Measurements from ENCODE around the gene CORO1C. TPM values are rescaled to one million over a fixed set of nuclear protein-coding genes. Genes with fewer than 3 reads are reported as not detected.

Gene CORO1C
- total and polyA plus RNA-seq, 4 donors, result 23.2 to 58.6 (median 41.9) TPM

DNA sequence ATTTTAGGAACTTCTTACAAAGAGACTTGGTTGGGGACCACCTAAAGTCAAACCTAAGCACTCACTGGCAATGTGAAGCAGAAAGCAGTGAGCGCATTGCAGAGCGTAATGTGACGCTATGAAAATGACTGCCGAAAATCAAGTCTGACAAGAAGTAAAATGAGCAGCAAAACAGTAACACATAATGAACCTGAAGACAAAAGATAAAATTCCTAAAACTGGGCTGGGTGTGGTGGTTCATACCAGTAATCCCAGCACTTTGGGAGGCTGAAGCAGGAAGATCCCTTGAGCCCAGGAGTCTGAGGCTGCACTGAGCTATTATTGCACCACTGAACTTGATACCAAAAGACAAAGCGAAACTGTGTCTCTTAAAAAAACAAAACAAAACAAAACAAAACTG lies 16.5 kb downstream of the CORO1C start:
- Histone ChIP-seq H3K9ac (ENCODE audit: low read depth in 1 of 2, low read length in 2 of 2) (no peak overlapping the region), H3K9me3 (ENCODE audit: control insufficient read depth in 4 of 4, low read length in 3 of 4) (no peaks in the 10 kb centered on the region), H3K4me3 (ENCODE audit: low read depth in 1 of 3, low read length in 3 of 3) (no peak overlapping the region), H3K4me1 (ENCODE audit: control insufficient read depth in 4 of 4, insufficient read depth in 4 of 4, low read length in 3 of 4) (peaks cover 0 to 10% (median 3%) of the 10 kb centered on the region in 4 donors), H3K27me3 (ENCODE audit: control insufficient read depth in 4 of 4, insufficient read depth in 4 of 4, low read length in 3 of 4) (no peaks in the 10 kb centered on the region), H3K27ac (ENCODE audit: low read depth in 1 of 2, low read length in 2 of 2) (no peak overlapping the region), H3K36me3 (ENCODE audit: control insufficient read depth in 4 of 4, insufficient read depth in 3 of 4, low read depth in 1 of 4, low read length in 3 of 4) (peaks cover 0 to 7% (median 0%) of the 10 kb centered on the region in 4 donors)
- DNase-seq (ENCODE audit: low spot score), result no peak
- TF ChIP-seq REST (IDR thresholded peaks at IDR 0.05) (no peak), HNF4A (conservative IDR thresholded peaks at IDR 0.05) (no peak), RAD21 (IDR thresholded peaks at IDR 0.05) (no peak), TAF1 (conservative IDR thresholded peaks at IDR 0.05) (no peak), YY1 (IDR thresholded peaks at IDR 0.05) (no peak), FOXA2 (IDR thresholded peaks at IDR 0.05) (no peak), NR2F2 (IDR thresholded peaks at IDR 0.05) (no peak), SP1 (IDR thresholded peaks at IDR 0.05) (no peak)
- 99% methylated on average over 5 of the region's 5 CpGs for WGBS

GRCh38 chr12:108713471-108713870 lies 17.8 kb downstream of the CORO1C start:
- Histone ChIP-seq H3K36me3 (ENCODE audit: control insufficient read depth in 4 of 4, insufficient read depth in 3 of 4, low read depth in 1 of 4, low read length in 3 of 4) (peaks cover 0 to 7% (median 0%) of the 10 kb centered on the region in 4 donors), H3K4me1 (ENCODE audit: control insufficient read depth in 4 of 4, insufficient read depth in 4 of 4, low read length in 3 of 4) (peaks cover 0 to 6% (median 3%) of the 10 kb centered on the region in 4 donors), H3K27me3 (ENCODE audit: control insufficient read depth in 4 of 4, insufficient read depth in 4 of 4, low read length in 3 of 4) (no peaks in the 10 kb centered on the region), H3K4me3 (ENCODE audit: low read depth in 1 of 3, low read length in 3 of 3) (no peak overlapping the region), H3K9me3 (ENCODE audit: control insufficient read depth in 4 of 4, low read length in 3 of 4) (no peaks in the 10 kb centered on the region), H3K9ac (ENCODE audit: low read depth in 1 of 2, low read length in 2 of 2) (no peak overlapping the region), H3K27ac (ENCODE audit: low read depth in 1 of 2, low read length in 2 of 2) (no peak overlapping the region)
- DNase-seq (ENCODE audit: low spot score), result no peak
- 76% methylated on average over 6 of the region's 6 CpGs for WGBS
- no peak for TF ChIP-seq SP1 (IDR thresholded peaks at IDR 0.05)
- TF ChIP-seq, protein P1, sequence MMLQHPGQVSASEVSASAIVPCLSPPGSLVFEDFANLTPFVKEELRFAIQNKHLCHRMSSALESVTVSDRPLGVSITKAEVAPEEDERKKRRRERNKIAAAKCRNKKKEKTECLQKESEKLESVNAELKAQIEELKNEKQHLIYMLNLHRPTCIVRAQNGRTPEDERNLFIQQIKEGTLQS (IDR thresholded peaks at IDR 0.05), result no peak
- no peak for TF ChIP-seq RAD21 (IDR thresholded peaks at IDR 0.05)
- no peak for TF ChIP-seq TAF1 (conservative IDR thresholded peaks at IDR 0.05)
- TF ChIP-seq, protein P2, sequence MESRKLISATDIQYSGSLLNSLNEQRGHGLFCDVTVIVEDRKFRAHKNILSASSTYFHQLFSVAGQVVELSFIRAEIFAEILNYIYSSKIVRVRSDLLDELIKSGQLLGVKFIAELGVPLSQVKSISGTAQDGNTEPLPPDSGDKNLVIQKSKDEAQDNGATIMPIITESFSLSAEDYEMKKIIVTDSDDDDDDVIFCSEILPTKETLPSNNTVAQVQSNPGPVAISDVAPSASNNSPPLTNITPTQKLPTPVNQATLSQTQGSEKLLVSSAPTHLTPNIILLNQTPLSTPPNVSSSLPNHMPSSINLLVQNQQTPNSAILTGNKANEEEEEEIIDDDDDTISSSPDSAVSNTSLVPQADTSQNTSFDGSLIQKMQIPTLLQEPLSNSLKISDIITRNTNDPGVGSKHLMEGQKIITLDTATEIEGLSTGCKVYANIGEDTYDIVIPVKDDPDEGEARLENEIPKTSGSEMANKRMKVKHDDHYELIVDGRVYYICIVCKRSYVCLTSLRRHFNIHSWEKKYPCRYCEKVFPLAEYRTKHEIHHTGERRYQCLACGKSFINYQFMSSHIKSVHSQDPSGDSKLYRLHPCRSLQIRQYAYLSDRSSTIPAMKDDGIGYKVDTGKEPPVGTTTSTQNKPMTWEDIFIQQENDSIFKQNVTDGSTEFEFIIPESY (IDR thresholded peaks at IDR 0.05), result no peak
- no peak for TF ChIP-seq FOXA2 (IDR thresholded peaks at IDR 0.05)
- TF ChIP-seq HNF4G (IDR thresholded peaks at IDR 0.05), result no peak
- no peak for TF ChIP-seq EGR1 (IDR thresholded peaks at IDR 0.05; ENCODE audit: low read depth in 2 of 2)
- no peak for TF ChIP-seq YY1 (IDR thresholded peaks at IDR 0.05)
- TF ChIP-seq, protein P3, sequence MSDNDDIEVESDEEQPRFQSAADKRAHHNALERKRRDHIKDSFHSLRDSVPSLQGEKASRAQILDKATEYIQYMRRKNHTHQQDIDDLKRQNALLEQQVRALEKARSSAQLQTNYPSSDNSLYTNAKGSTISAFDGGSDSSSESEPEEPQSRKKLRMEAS (IDR thresholded peaks at IDR 0.05), result no peak
- TF ChIP-seq HNF4A (conservative IDR thresholded peaks at IDR 0.05), result no peak
- TF ChIP-seq NR2F2 (IDR thresholded peaks at IDR 0.05), result no peak
- TF ChIP-seq JUND (IDR thresholded peaks at IDR 0.05), result no peak
- TF ChIP-seq REST (IDR thresholded peaks at IDR 0.05), result no peak
- TF ChIP-seq RXRA (IDR thresholded peaks at IDR 0.05), result no peak
- TF ChIP-seq FOXA1 (IDR thresholded peaks at IDR 0.05), result no peak

All from liver (tissue), 9 donors.